ENCODE data around the gene EXOC3L1. TPM values are rescaled to one million over a fixed set of nuclear protein-coding genes. Genes with fewer than 3 reads are reported as not detected.

EXOC3L1 gene
- total RNA-seq, 1 donor from 2014 or later = not detected

DNA sequence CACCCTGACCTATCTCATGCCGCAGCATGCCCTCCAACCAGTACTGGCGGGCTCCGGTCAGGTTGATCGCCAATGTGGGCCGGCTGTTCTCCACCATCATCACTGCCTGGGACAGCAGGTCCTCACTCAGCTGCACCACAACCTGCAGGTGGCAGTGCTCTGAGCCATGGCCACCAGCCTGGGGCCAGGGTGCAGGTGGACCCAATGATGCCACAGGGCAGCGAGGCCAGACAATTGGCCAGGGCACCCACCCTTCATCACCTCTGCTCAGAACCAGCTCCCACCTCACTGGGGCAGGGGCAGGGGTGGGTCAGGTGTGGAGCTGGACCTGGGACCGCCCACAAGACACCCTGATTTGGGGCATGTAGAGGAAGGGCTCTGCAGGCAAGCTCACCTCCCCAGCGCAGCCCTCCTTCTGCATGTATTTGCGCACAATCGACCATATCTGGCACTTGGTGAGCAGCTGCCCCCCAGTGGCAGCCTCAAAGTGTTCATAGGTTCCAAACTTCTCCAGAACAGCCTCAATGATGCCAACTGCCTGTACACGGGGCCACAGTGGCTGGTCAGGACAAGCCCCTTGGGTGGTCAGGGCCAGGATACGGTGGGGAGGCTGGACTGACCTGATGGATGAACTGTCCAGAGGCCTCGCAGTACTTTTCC is 10.4 kb downstream of the EXOC3L1 start:
- Histone ChIP-seq H3K4me1 (peaks cover 9% of the 10 kb centered on the region), H3K9ac (no peak overlapping the region), H3K27ac (no peak overlapping the region), H3K4me2 (no peak overlapping the region), H3K79me2 (ENCODE audit: low read depth) (peaks cover 11% of the 10 kb centered on the region), H2AFZ (replicated peaks) (no peak overlapping the region), H4K20me1 (ENCODE audit: low read depth) (peaks cover 61% of the 10 kb centered on the region), H3K4me3 (no peak overlapping the region), H3K36me3 (no peaks in the 10 kb centered on the region), H3K9me3 (ENCODE audit: low read depth) (no peaks in the 10 kb centered on the region), H3F3A (ENCODE audit: low read depth) (peaks cover 10% of the 10 kb centered on the region), H3K27me3 (peaks cover 57% of the 10 kb centered on the region)
- TF ChIP-seq, protein P1, sequence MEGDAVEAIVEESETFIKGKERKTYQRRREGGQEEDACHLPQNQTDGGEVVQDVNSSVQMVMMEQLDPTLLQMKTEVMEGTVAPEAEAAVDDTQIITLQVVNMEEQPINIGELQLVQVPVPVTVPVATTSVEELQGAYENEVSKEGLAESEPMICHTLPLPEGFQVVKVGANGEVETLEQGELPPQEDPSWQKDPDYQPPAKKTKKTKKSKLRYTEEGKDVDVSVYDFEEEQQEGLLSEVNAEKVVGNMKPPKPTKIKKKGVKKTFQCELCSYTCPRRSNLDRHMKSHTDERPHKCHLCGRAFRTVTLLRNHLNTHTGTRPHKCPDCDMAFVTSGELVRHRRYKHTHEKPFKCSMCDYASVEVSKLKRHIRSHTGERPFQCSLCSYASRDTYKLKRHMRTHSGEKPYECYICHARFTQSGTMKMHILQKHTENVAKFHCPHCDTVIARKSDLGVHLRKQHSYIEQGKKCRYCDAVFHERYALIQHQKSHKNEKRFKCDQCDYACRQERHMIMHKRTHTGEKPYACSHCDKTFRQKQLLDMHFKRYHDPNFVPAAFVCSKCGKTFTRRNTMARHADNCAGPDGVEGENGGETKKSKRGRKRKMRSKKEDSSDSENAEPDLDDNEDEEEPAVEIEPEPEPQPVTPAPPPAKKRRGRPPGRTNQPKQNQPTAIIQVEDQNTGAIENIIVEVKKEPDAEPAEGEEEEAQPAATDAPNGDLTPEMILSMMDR (IDR thresholded peaks at IDR 0.05) = peak; percentile 12
- TF ChIP-seq EZH2 (IDR thresholded peaks at IDR 0.05) = no peak
- peaks cover 5% of the 10 kb centered on the region for H3K4me1 Mint-ChIP-seq
- H3K36me3 Mint-ChIP-seq = peaks cover 4% of the 10 kb centered on the region
- no peak overlapping the region for H3K27ac Mint-ChIP-seq
- no peak for DNase-seq (ENCODE audit: low spot score)
- H3K27me3 Mint-ChIP-seq (ENCODE audit: insufficient read depth, low read depth) = peaks cover 24% of the 10 kb centered on the region
- H3K9me3 Mint-ChIP-seq = no peaks in the 10 kb centered on the region
- no peak overlapping the region for H3K4me3 Mint-ChIP-seq

DNA sequence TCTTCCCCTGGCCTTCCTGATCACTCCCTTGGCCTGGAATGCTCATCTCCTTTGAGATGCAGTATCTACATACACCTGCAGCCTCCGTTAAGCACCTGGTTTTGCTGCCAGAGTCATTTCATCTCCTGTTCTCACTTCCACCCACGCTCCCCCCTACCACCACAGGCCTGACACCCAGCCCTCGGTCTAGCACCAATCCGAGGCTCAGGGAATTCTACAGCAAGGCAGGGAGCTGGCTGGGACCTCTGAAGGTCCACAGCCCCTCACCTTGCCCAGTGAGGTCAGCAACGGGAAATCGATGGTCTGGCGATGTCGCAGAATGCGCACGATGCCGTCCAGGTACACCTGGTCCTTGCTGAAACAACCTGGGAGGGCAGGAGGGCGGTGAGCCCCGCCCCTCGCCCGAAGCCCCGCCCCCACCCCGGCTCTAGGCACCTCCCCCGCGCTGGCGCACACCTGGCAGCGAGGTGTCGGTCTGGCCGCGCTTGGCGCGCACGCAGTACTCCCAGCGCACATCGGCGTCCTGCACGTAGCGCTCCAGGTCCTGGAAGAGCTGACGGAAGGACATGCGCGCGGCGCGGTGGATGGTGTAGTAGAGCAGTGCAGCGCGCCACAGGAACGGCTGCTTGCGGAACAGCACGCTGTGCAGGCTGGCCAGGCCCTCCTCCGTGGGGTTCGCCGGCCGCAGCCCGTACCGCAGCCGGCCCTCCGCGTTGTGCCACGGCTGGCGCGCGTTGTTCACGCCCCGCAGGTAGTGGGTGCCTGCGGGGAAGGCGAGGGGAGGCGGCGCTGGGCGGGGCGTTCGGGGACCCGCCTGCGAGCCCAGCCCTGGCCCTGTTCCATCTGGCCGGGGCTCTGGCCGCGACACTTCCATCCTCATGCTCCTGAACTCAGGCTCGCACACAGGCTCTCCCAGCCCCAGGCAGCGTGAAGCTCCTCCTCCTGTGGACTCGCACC is 11.9 kb downstream of the EXOC3L1 start:
- Mint-ChIP-seq H3K27ac (no peak overlapping the region), H3K9me3 (no peaks in the 10 kb centered on the region), H3K27me3 (ENCODE audit: insufficient read depth, low read depth) (peaks cover 35% of the 10 kb centered on the region), H3K36me3 (peaks cover 4% of the 10 kb centered on the region), H3K4me3 (peak overlapping the region; percentile 63), H3K4me1 (peaks cover 15% of the 10 kb centered on the region)
- DNase-seq (ENCODE audit: low spot score) = peak; percentile 87
- H3K9ac ChIP-seq = no peak overlapping the region
- no peak overlapping the region for H2AFZ ChIP-seq (replicated peaks)
- no peak overlapping the region for H3K27ac ChIP-seq
- peaks cover 66% of the 10 kb centered on the region for H3K27me3 ChIP-seq
- H3K36me3 ChIP-seq = no peaks in the 10 kb centered on the region
- TF ChIP-seq EZH2 (IDR thresholded peaks at IDR 0.05) (peak; percentile 73), EZH2phosphoT487 (IDR thresholded peaks at IDR 0.05) (peak; percentile 47)
- TF ChIP-seq, protein P1 (IDR thresholded peaks at IDR 0.05) = peak; percentile 10
- H3K4me2 ChIP-seq = peak overlapping the region; percentile 75
- H3K4me1 ChIP-seq = peaks cover 8% of the 10 kb centered on the region
- H3K9me3 ChIP-seq (ENCODE audit: low read depth) = no peaks in the 10 kb centered on the region
- peaks cover 17% of the 10 kb centered on the region for H3F3A ChIP-seq (ENCODE audit: low read depth)
- peak overlapping the region; percentile 47 for H3K4me3 ChIP-seq
- H3K79me2 ChIP-seq (ENCODE audit: low read depth) = peaks cover 7% of the 10 kb centered on the region
- peaks cover 72% of the 10 kb centered on the region for H4K20me1 ChIP-seq (ENCODE audit: low read depth)

GRCh38 chr16:67176662-67177061 is 13.3 kb downstream of the EXOC3L1 start:
- H3K9me3 ChIP-seq (ENCODE audit: low read depth) = no peaks in the 10 kb centered on the region
- TF ChIP-seq, protein P1 (IDR thresholded peaks at IDR 0.05) = no peak
- TF ChIP-seq EZH2 (IDR thresholded peaks at IDR 0.05) = no peak
- TF ChIP-seq EZH2phosphoT487 (IDR thresholded peaks at IDR 0.05) = no peak
- peaks cover 73% of the 10 kb centered on the region for H4K20me1 ChIP-seq (ENCODE audit: low read depth)
- DNase-seq (ENCODE audit: low spot score) = no peak
- no peak overlapping the region for H2AFZ ChIP-seq (replicated peaks)
- no peaks in the 10 kb centered on the region for H3K79me2 ChIP-seq (ENCODE audit: low read depth)
- Mint-ChIP-seq H3K4me1 (peaks cover 16% of the 10 kb centered on the region), H3K27me3 (ENCODE audit: insufficient read depth, low read depth) (peaks cover 47% of the 10 kb centered on the region), H3K27ac (no peak overlapping the region), H3K9me3 (no peaks in the 10 kb centered on the region), H3K36me3 (peaks cover 4% of the 10 kb centered on the region), H3K4me3 (no peak overlapping the region)
- no peaks in the 10 kb centered on the region for H3K36me3 ChIP-seq
- no peak overlapping the region for H3K9ac ChIP-seq
- H3F3A ChIP-seq (ENCODE audit: low read depth) = peaks cover 19% of the 10 kb centered on the region
- no peak overlapping the region for H3K27ac ChIP-seq
- H3K4me2 ChIP-seq = no peak overlapping the region
- H3K27me3 ChIP-seq = peaks cover 79% of the 10 kb centered on the region
- H3K4me3 ChIP-seq = no peak overlapping the region
- H3K4me1 ChIP-seq = peaks cover 4% of the 10 kb centered on the region

All from neural progenitor cell (in vitro differentiated cells).